HG03139 (cell line): ENCODE data around the gene HS3ST5.
"Not testable (repeated sequence)": the region's sequence is repeated elsewhere in the genome, so short reads cannot be mapped to it uniquely, and the experiment has no call there.

Experiments used
- ATAC-seq: cut with Tn5 transposase; IDR thresholded peaks from one replicate; pipeline ENCODE4 v1.9.1; 2021; ENCODE audit not compliant: unreplicated experiment

The HS3ST5 gene

GRCh38 chr6:114280239-114280982 lies 62.4 kb downstream of the HS3ST5 start:
- ATAC-seq, result no peak

- ATAC-seq, result no peak
These were observed 65.6 kb downstream of the HS3ST5 start for GRCh38 chr6:114277220-114277619.

GRCh38 chr6:114276783-114277182 lies 66.0 kb downstream of the HS3ST5 start:
- ATAC-seq, result no peak

GRCh38 chr6:114274836-114275235 lies 68.0 kb downstream of the HS3ST5 start:
- no peak for ATAC-seq

- ATAC-seq, result no peak
These were observed 70.2 kb downstream of the HS3ST5 start for GRCh38 chr6:114272582-114272981.

GRCh38 chr6:114271405-114271804 lies 71.4 kb downstream of the HS3ST5 start:
- no peak for ATAC-seq

- no peak for ATAC-seq
These were observed 74.9 kb downstream of the HS3ST5 start for GRCh38 chr6:114267897-114268296.

- no peak for ATAC-seq
These were observed 82.0 kb downstream of the HS3ST5 start for GRCh38 chr6:114260810-114261209.

GRCh38 chr6:114258376-114258775 lies 84.4 kb downstream of the HS3ST5 start:
- ATAC-seq, result no peak

- ATAC-seq, result no peak
These were observed 89.4 kb downstream of the HS3ST5 start for GRCh38 chr6:114253431-114253830.

GRCh38 chr6:114249522-114249921 lies 93.3 kb downstream of the HS3ST5 start:
- ATAC-seq, result no peak

- no peak for ATAC-seq
These were observed 95.7 kb downstream of the HS3ST5 start for GRCh38 chr6:114247101-114247500.

GRCh38 chr6:114240796-114241195 lies 102.0 kb downstream of the HS3ST5 start:
- no peak for ATAC-seq

GRCh38 chr6:114228675-114229074 lies 114.1 kb downstream of the HS3ST5 start:
- ATAC-seq, result no peak

GRCh38 chr6:114227944-114228468 lies 114.8 kb downstream of the HS3ST5 start:
- ATAC-seq, result no peak

- no peak for ATAC-seq
These were observed 122.6 kb downstream of the HS3ST5 start for GRCh38 chr6:114220241-114220640.

GRCh38 chr6:114218437-114219340 lies 124.1 kb downstream of the HS3ST5 start:
- no peak for ATAC-seq

GRCh38 chr6:114217996-114218395 lies 124.8 kb downstream of the HS3ST5 start:
- ATAC-seq, result not testable (repeated sequence)

- ATAC-seq, result no peak
These were observed 125.9 kb downstream of the HS3ST5 start for GRCh38 chr6:114216789-114217467.

GRCh38 chr6:114210467-114210866 lies 132.4 kb downstream of the HS3ST5 start:
- ATAC-seq, result no peak

GRCh38 chr6:114203460-114203859 lies 139.4 kb downstream of the HS3ST5 start:
- no peak for ATAC-seq
